Endodermal cell (in vitro differentiated cells): ENCODE results near the gene ANKRD44. TPM values are rescaled to one million over a fixed set of nuclear protein-coding genes. Genes with fewer than 3 reads are reported as not detected.

ENCODE experiments used
- DNase-seq: peaks from one replicate; pipeline ENCODE4 v3.0.0-alpha.2; 2017
- H3K27ac ChIP-seq: 2 replicates; pipeline ENCODE4 v1.5.1; 2013; ENCODE audit warnings: mild to moderate bottlenecking, low read depth, low read length, moderate library complexity
- H3K27me3 ChIP-seq: 2 replicates; pipeline ENCODE4 v1.6.1; 2013; ENCODE audit warnings: mild to moderate bottlenecking, low read length, moderate library complexity; ENCODE audit not compliant: insufficient read depth, control insufficient read depth, poor library complexity, severe bottlenecking
- H3K36me3 ChIP-seq: 2 replicates; pipeline ENCODE4 v1.7.0; 2013; ENCODE audit warnings: mild to moderate bottlenecking, low read length, moderate library complexity; ENCODE audit not compliant: control insufficient read depth, insufficient read depth
- H3K4me1 ChIP-seq: one replicate; pipeline ENCODE4 v1.7.0; 2013; ENCODE audit warnings: low read length; ENCODE audit not compliant: control insufficient read depth, insufficient read depth
- H3K4me3 ChIP-seq: 2 replicates; pipeline ENCODE4 v1.5.1; 2013; ENCODE audit warnings: mild to moderate bottlenecking, low read length, moderate library complexity
- H3K9ac ChIP-seq: 2 replicates; pipeline ENCODE4 v1.6.1; 2013; ENCODE audit warnings: mild to moderate bottlenecking, low read length, moderate library complexity; ENCODE audit not compliant: poor library complexity, severe bottlenecking; ENCODE audit errors: extremely low read depth
- H3K9me3 ChIP-seq: 2 replicates; pipeline ENCODE4 v1.6.1; 2013; ENCODE audit warnings: mild to moderate bottlenecking, low read length, moderate library complexity; ENCODE audit not compliant: control insufficient read depth
- H3K27ac Mint-ChIP-seq: 2 replicates; pipeline ENCODE4 v1.8.0; 2020; ENCODE audit warnings: mixed read lengths
- H3K27me3 Mint-ChIP-seq: 2 replicates; pipeline ENCODE4 v1.8.0; 2021; ENCODE audit warnings: mild to moderate bottlenecking, mixed read lengths; ENCODE audit not compliant: insufficient read depth
- H3K36me3 Mint-ChIP-seq: 2 replicates; pipeline ENCODE4 v1.8.0; 2020; ENCODE audit warnings: low read depth, mixed read lengths
- H3K4me1 Mint-ChIP-seq: 2 replicates; pipeline ENCODE4 v1.8.0; 2020; ENCODE audit warnings: mixed read lengths
- H3K4me3 Mint-ChIP-seq: 2 replicates; pipeline ENCODE4 v1.8.0; 2020; ENCODE audit warnings: mild to moderate bottlenecking, moderate library complexity, mixed read lengths
- H3K9me3 Mint-ChIP-seq: 2 replicates; pipeline ENCODE4 v1.8.0; 2020; ENCODE audit warnings: mild to moderate bottlenecking, mixed read lengths
- WGBS, 2 experiments: methylation state at CpG; one replicate each; pipeline versions ENCODE4 v1.1.5 to v1.1.7; 2013; ENCODE audit warnings: missing lambda C conversion rate in 2 of 2, mixed read lengths in 1 of 2; ENCODE audit not compliant: insufficient coverage in 1 of 2, insufficient read length in 1 of 2; 5-methylcytosine and 5-hydroxymethylcytosine counted together
- total RNA-seq, 2 donors: library from RNA; stranded (reverse); fragmentation: NEBNext Ultra II Directional in 1 of 2; extraction: Animal tissue kit (Norgen Biotek cat#: 25700) in 1 of 2; gene quantifications; 2 replicates in 1 of 2; 3 replicates in 1 of 2; pipeline ENCODE4 v1.2.1, GENCODE V29; 2021
- TF ChIP-seq, protein P1 (sequence below): fragments of 200-600 bp; sonication (generic); conservative IDR thresholded peaks from 2 replicates; pipeline ENCODE4 v1.5.0; 2021; ENCODE audit warnings: antibody characterized with exemption, mild to moderate bottlenecking

Gene ANKRD44
- total RNA-seq, 2 donors from 2014 or later = 6.2 to 10.6 TPM

DNA sequence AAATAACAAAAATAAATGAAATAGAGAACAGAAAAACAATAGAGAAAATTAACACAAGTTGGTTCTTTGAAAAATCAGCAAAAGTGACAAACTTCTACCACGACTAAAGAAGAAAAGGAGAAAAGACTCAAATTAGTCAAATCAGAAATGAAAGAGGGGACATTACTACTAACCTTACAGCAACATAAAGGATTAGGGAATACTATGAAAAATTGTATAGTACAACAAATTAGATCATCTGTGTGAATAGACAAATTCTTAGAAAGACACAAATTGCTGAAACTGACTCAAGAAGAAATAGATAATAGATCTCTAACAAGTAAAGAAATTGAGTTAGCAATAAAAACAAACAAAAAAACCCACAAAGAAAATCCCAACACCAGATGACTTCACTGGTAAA is 335.6 kb downstream of the ANKRD44 start:
- 100% methylated on average over 1 of the region's 1 CpG; no CpG with 5 or more reads in 1 of the 2 experiments for WGBS, 2 experiments
- Mint-ChIP-seq H3K36me3 (no peaks in the 10 kb centered on the region), H3K27ac (no peak overlapping the region), H3K27me3 (no peaks in the 10 kb centered on the region), H3K4me3 (no peak overlapping the region), H3K4me1 (peaks cover 6% of the 10 kb centered on the region), H3K9me3 (peaks cover 3% of the 10 kb centered on the region)
- DNase-seq = no peak
- H3K27me3 ChIP-seq = no peaks in the 10 kb centered on the region
- no peak overlapping the region for H3K4me3 ChIP-seq
- H3K27ac ChIP-seq = no peak overlapping the region
- no peaks in the 10 kb centered on the region for H3K9me3 ChIP-seq
- H3K4me1 ChIP-seq = peaks cover 4% of the 10 kb centered on the region
- H3K36me3 ChIP-seq = no peaks in the 10 kb centered on the region
- H3K9ac ChIP-seq = no peak overlapping the region
- TF ChIP-seq, protein P1, sequence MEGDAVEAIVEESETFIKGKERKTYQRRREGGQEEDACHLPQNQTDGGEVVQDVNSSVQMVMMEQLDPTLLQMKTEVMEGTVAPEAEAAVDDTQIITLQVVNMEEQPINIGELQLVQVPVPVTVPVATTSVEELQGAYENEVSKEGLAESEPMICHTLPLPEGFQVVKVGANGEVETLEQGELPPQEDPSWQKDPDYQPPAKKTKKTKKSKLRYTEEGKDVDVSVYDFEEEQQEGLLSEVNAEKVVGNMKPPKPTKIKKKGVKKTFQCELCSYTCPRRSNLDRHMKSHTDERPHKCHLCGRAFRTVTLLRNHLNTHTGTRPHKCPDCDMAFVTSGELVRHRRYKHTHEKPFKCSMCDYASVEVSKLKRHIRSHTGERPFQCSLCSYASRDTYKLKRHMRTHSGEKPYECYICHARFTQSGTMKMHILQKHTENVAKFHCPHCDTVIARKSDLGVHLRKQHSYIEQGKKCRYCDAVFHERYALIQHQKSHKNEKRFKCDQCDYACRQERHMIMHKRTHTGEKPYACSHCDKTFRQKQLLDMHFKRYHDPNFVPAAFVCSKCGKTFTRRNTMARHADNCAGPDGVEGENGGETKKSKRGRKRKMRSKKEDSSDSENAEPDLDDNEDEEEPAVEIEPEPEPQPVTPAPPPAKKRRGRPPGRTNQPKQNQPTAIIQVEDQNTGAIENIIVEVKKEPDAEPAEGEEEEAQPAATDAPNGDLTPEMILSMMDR = no peak

DNA sequence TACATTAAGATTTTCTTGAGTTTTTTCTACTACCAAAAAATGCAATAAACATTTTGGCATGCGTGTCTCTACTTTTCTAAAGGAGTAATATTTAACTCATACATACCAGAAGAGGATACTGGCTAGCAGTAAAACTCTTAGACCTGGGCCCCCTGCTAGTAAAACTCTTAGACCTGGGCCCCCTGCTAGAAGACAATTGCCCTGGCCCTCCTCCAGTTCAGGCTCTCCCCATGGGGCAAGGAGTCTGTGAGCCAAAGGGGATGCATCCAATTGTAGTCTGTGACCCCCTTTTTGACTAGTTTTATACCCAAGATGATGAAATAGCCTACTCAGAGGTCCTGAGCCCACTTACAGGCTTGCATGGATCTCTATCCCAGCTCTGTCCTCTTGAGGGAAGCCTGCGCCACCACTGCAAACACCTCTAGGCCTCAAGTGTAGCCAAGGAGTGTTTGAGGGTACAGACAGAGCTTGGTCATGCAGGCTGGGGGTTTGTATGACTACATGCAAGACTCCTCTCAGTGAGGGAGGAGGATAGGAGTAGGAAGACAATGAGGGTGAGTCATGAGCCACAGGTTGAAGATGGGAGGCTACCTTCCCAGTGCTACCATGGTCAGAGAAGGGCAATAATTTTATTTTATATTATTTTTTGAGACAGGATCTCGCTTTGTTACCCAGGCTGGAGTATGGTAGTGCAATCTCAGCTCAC is 338.9 kb downstream of the ANKRD44 start:
- WGBS, 2 experiments = 74 to 88% methylated on average over 1 to 3 of the region's 3 CpGs
- Histone ChIP-seq H3K9me3 (no peaks in the 10 kb centered on the region), H3K9ac (no peak overlapping the region), H3K4me3 (no peak overlapping the region), H3K36me3 (no peaks in the 10 kb centered on the region), H3K27ac (no peak overlapping the region), H3K4me1 (peaks cover 4% of the 10 kb centered on the region), H3K27me3 (no peaks in the 10 kb centered on the region)
- no peaks in the 10 kb centered on the region for H3K36me3 Mint-ChIP-seq
- no peaks in the 10 kb centered on the region for H3K27me3 Mint-ChIP-seq
- H3K9me3 Mint-ChIP-seq = peaks cover 11% of the 10 kb centered on the region
- peaks cover 8% of the 10 kb centered on the region for H3K4me1 Mint-ChIP-seq
- TF ChIP-seq, protein P1 = no peak
- DNase-seq = peak; percentile 61
- H3K27ac Mint-ChIP-seq = no peak overlapping the region
- no peak overlapping the region for H3K4me3 Mint-ChIP-seq

DNA sequence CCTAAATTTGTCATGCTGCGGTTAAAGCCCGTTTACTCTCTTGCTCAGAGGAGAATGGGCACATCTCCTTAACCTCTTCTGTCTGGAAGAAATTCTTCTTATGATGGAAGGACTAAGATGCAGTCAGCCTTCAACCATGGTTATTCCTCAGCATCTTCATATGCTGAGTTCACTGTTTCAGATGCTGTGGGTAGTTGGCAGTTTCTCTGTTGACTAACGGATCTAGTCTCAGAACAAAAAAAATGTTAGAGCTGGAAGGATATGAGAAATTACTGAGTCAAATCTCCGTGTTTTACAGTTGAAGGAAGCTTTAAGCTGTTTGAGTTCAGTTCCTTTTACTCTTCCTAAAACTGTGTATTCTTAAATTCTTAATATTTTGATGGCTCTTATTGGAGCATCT is 340.5 kb downstream of the ANKRD44 start:
- Mint-ChIP-seq H3K27me3 (no peaks in the 10 kb centered on the region), H3K27ac (no peak overlapping the region), H3K36me3 (no peaks in the 10 kb centered on the region), H3K4me3 (no peak overlapping the region), H3K4me1 (peaks cover 16% of the 10 kb centered on the region), H3K9me3 (peaks cover 9% of the 10 kb centered on the region)
- no peaks in the 10 kb centered on the region for H3K27me3 ChIP-seq
- no peaks in the 10 kb centered on the region for H3K9me3 ChIP-seq
- H3K27ac ChIP-seq = no peak overlapping the region
- TF ChIP-seq, protein P1 = no peak
- no peak overlapping the region for H3K9ac ChIP-seq
- 93 to 95% methylated on average over 2 to 4 of the region's 4 CpGs for WGBS, 2 experiments
- H3K4me1 ChIP-seq = peaks cover 4% of the 10 kb centered on the region
- no peak for DNase-seq
- no peak overlapping the region for H3K4me3 ChIP-seq
- H3K36me3 ChIP-seq = no peaks in the 10 kb centered on the region
